DOHH2 (cell line): ENCODE results near the gene DPCD.
A peak's percentile ranks its signal among the peaks of the same experiment; 100 is the strongest.

Experiments used
- H3F3A ChIP-seq: fragments of 200-600 bp; sonication (generic), shearing (Covaris generic); 2 replicates; pipeline ENCODE4 v1.6.0; 2016; ENCODE audit warnings: antibody characterized with exemption, mild to moderate bottlenecking; ENCODE audit not compliant: control insufficient read depth, insufficient read depth
- H3K27ac ChIP-seq: fragments of 200-600 bp; sonication (generic); 2 replicates; pipeline ENCODE4 v1.5.1; 2014; ENCODE audit warnings: low read depth, mild to moderate bottlenecking, low read length, moderate library complexity
- H3K27me3 ChIP-seq: fragments of 200-600 bp; sonication (generic); 2 replicates; pipeline ENCODE4 v1.6.1; 2014; ENCODE audit warnings: mild to moderate bottlenecking, low read length, mixed read lengths; ENCODE audit not compliant: control insufficient read depth
- H3K36me3 ChIP-seq: fragments of 200-600 bp; sonication (generic); 2 replicates; pipeline ENCODE4 v1.6.1; 2014; ENCODE audit warnings: mild to moderate bottlenecking, low read length, moderate library complexity, mixed read lengths; ENCODE audit not compliant: control insufficient read depth
- H3K4me1 ChIP-seq: fragments of 200-600 bp; sonication (generic); 2 replicates; pipeline ENCODE4 v1.6.1; 2014; ENCODE audit warnings: mild to moderate bottlenecking, low read length, mixed read lengths; ENCODE audit not compliant: control insufficient read depth
- H3K4me2 ChIP-seq: fragments of 200-600 bp; sonication (generic); 2 replicates; pipeline ENCODE4 v1.6.0; 2014; ENCODE audit warnings: mild to moderate bottlenecking, low read length, moderate library complexity
- H3K4me3 ChIP-seq: fragments of 200-600 bp; sonication (generic); 2 replicates; pipeline ENCODE4 v1.5.1; 2014; ENCODE audit warnings: mild to moderate bottlenecking, low read length, mixed read lengths
- H3K79me2 ChIP-seq: fragments of 200-600 bp; sonication (generic); 2 replicates; pipeline ENCODE4 v1.6.1; 2014; ENCODE audit warnings: mild to moderate bottlenecking, low read length, mixed read lengths; ENCODE audit not compliant: control insufficient read depth
- H3K9me2 ChIP-seq: fragments of 200-600 bp; sonication (generic); replicated peaks from 2 replicates; pipeline ENCODE4 v1.6.1; 2014; ENCODE audit warnings: mild to moderate bottlenecking, low read length, mixed read lengths; ENCODE audit not compliant: control insufficient read depth
- H3K9me3 ChIP-seq: fragments of 200-600 bp; sonication (generic); 2 replicates; pipeline ENCODE4 v1.6.1; 2014; ENCODE audit warnings: antibody characterized with exemption, low read length, mixed read lengths; ENCODE audit not compliant: control insufficient read depth, insufficient read depth
- H4K20me1 ChIP-seq: fragments of 200-600 bp; sonication (generic); 2 replicates; pipeline ENCODE4 v1.6.0; 2014; ENCODE audit warnings: low read depth, mild to moderate bottlenecking, antibody characterized with exemption, low read length, moderate library complexity; ENCODE audit not compliant: control insufficient read depth, insufficient read depth
- EZH2phosphoT487 ChIP-seq: fragments of 200-600 bp; sonication (generic); IDR thresholded peaks from 2 replicates; pipeline ENCODE4 v1.6.1; 2017; ENCODE audit warnings: borderline replicate concordance, mild to moderate bottlenecking, antibody characterized with exemption, low read length, moderate library complexity, mixed read lengths
- TF ChIP-seq, protein P1 (sequence below): fragments of 200-600 bp; sonication (generic); IDR thresholded peaks from one replicate; pipeline ENCODE4 v1.5.1; 2014; ENCODE audit warnings: antibody characterized with exemption, mild to moderate bottlenecking, low read depth, low read length; ENCODE audit not compliant: poor library complexity, severe bottlenecking

Gene DPCD

DNA sequence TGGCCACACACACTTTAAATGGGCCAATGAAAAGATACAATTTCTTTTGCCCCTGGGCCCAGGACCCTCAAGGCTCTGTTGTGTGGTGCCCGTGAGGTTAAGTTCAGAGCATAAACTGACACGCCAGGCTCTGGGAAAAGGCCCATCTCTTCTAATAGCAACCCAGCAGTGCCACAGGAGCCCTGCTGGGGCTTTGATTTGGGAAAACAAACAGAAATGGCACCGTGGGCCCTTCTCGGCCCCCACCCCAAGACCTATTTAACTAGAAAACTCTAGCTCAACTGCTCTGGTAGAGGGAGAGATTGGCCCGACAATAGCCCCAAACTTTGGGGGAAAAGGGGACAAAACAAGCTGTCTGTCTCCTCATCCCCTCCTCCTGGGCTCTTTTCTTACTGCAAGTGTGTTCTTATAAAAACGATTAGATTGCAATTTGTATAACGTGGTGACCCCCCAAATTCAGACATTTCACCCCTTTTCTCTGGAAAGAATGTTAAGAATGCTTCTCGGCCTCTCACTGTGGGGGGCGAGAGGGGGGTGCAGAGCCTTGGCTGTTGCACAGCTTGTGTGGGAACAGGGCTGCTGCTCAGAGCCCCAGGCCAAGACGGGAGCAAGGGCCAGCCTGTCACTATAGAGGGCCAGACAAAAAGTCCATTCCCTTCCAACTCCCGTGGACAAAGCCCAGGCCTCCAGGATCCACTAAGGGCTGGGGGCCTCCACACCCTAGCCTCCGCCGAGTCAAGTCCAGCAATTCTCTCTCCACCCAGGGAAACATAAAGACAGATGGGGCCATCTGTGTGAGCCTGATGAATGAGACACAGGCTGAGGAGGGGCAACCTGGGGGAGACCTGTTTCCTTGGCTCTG lies 26.8 kb downstream of the DPCD start:
- no peaks in the 10 kb centered on the region for H3K9me2 ChIP-seq
- no peaks in the 10 kb centered on the region for H3K9me3 ChIP-seq
- H3K27me3 ChIP-seq: no peaks in the 10 kb centered on the region
- H3F3A ChIP-seq: peaks cover 13% of the 10 kb centered on the region
- H3K79me2 ChIP-seq: no peaks in the 10 kb centered on the region
- H3K4me2 ChIP-seq: no peak overlapping the region
- TF ChIP-seq, protein P1, sequence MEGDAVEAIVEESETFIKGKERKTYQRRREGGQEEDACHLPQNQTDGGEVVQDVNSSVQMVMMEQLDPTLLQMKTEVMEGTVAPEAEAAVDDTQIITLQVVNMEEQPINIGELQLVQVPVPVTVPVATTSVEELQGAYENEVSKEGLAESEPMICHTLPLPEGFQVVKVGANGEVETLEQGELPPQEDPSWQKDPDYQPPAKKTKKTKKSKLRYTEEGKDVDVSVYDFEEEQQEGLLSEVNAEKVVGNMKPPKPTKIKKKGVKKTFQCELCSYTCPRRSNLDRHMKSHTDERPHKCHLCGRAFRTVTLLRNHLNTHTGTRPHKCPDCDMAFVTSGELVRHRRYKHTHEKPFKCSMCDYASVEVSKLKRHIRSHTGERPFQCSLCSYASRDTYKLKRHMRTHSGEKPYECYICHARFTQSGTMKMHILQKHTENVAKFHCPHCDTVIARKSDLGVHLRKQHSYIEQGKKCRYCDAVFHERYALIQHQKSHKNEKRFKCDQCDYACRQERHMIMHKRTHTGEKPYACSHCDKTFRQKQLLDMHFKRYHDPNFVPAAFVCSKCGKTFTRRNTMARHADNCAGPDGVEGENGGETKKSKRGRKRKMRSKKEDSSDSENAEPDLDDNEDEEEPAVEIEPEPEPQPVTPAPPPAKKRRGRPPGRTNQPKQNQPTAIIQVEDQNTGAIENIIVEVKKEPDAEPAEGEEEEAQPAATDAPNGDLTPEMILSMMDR: no peak
- TF ChIP-seq EZH2phosphoT487: no peak
- peaks cover 57% of the 10 kb centered on the region for H3K36me3 ChIP-seq
- H3K27ac ChIP-seq: no peak overlapping the region
- peaks cover 34% of the 10 kb centered on the region for H3K4me1 ChIP-seq
- peaks cover 5% of the 10 kb centered on the region for H4K20me1 ChIP-seq
- no peak overlapping the region for H3K4me3 ChIP-seq

DNA sequence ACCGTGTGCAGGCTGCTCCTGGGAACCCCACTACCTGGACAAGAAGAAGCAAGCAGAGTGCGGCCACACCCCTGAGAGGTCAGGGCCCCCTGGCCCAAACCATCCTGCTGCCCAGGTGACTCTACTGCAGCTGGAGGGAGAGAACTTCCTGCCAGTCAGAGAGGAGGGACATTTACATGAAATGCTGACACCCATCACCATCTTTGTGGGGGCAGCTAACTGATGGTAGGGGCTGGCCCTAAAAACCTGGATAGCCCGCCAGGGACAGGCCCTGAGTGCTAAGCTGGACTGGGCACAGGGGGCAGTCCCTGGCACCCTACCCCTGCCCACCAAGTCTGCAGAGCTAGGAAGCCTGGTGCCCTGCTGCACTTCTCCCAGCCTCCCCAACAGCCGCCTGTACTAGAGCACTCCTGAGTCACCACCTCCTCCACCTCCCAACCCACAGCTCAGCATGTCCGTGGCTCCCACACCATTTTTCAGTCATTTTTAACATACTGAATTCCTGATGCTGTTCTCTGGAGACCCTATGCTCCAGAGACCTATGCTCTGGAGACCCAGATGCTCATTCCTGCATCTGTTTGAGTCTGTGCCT lies 27.5 kb downstream of the DPCD start:
- no peaks in the 10 kb centered on the region for H3K27me3 ChIP-seq
- peaks cover 40% of the 10 kb centered on the region for H3K4me1 ChIP-seq
- peaks cover 13% of the 10 kb centered on the region for H3F3A ChIP-seq
- H3K9me3 ChIP-seq: no peaks in the 10 kb centered on the region
- H3K4me2 ChIP-seq: no peak overlapping the region
- no peak overlapping the region for H3K4me3 ChIP-seq
- H4K20me1 ChIP-seq: peaks cover 5% of the 10 kb centered on the region
- no peaks in the 10 kb centered on the region for H3K9me2 ChIP-seq
- no peak for TF ChIP-seq EZH2phosphoT487
- TF ChIP-seq, protein P1: no peak
- no peaks in the 10 kb centered on the region for H3K79me2 ChIP-seq
- peaks cover 60% of the 10 kb centered on the region for H3K36me3 ChIP-seq
- H3K27ac ChIP-seq: no peak overlapping the region

DNA sequence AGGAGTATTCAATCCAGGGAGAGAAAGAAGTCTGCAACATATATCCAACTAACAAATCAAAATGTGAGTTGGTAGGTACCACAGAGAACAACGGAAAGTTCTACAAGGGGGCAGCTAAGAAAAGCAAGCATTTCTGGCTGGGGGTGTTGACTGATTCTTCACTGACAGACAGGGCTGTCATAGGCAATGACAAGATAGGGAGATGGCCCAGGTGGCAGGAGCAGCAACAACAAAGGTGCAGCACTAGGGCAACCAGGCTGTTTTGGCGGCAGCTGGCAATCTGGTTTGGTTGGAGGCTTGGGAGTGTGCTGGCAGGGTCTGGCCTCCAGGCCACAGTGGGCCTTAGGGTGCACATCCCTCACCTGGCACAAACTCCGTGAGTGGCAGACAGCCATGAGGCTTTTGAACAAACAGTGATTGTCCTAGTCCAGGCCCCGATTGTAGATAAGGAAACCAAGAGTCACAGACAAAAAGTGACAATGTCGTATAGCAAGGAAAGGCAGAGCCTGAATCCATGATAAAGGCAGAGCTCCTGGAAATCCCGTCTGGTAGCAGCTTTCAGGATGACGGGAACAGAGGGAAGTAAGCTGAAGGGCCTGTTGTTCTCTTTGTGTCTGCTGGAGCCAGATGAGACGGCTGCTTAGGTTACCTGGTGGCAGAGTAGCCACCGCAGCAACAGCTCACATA lies 28.4 kb downstream of the DPCD start:
- Histone ChIP-seq H3K4me1 (peaks cover 40% of the 10 kb centered on the region), H3K36me3 (peaks cover 59% of the 10 kb centered on the region), H4K20me1 (peaks cover 5% of the 10 kb centered on the region), H3K79me2 (no peaks in the 10 kb centered on the region), H3K27ac (peak overlapping the region; percentile 86), H3F3A (peaks cover 13% of the 10 kb centered on the region), H3K9me2 (no peaks in the 10 kb centered on the region), H3K27me3 (no peaks in the 10 kb centered on the region), H3K4me2 (peak overlapping the region; percentile 75), H3K9me3 (no peaks in the 10 kb centered on the region), H3K4me3 (no peak overlapping the region; the same call in 1 of the 2 replicates)
- TF ChIP-seq, protein P1: no peak
- no peak for TF ChIP-seq EZH2phosphoT487
